ENCODE results near the gene MFAP3. TPM values are rescaled to one million over a fixed set of nuclear protein-coding genes. Genes with fewer than 3 reads are reported as not detected.

The MFAP3 gene
- total and polyA plus RNA-seq, 2 of the 13 experiments (the other 11 are each of a cell fraction or from before 2014, with no cell fraction given), result 12.1 to 28.3 TPM

GRCh38 chr5:154039458-154039829, 677 bp downstream of the MFAP3 start:
- Histone ChIP-seq H3K4me3 (replicated peaks in 1 of 3; ENCODE audit: insufficient read depth in 1 of 3, low read depth in 2 of 3, low read length in 3 of 3) (peak overlapping the region; percentile 80 to 96 (median 85)), H3K36me3 (replicated peaks in 1 of 2; ENCODE audit: control insufficient read depth in 1 of 2, insufficient read depth in 2 of 2, low read length in 2 of 2) (no peaks in the 10 kb centered on the region; a peak in 1 of 5 replicates), H3K79me2 (ENCODE audit: insufficient read depth, low read length) (peaks cover 19% of the 10 kb centered on the region), H4K20me1 (ENCODE audit: insufficient read depth, low read length) (no peaks in the 10 kb centered on the region), H2AFZ (ENCODE audit: low read length) (no peak overlapping the region), H3K9ac (ENCODE audit: insufficient read depth, low read depth, low read length) (peak overlapping the region; percentile 82), H3K4me2 (ENCODE audit: low read depth, low read length) (peak overlapping the region; percentile 79), H3K4me1 (ENCODE audit: insufficient read depth, low read length) (peaks cover 31% of the 10 kb centered on the region), H3K27ac (ENCODE audit: extremely low read length, insufficient read depth, low read length) (peak overlapping the region; percentile 82), H3K9me3 (ENCODE audit: low read length) (no peaks in the 10 kb centered on the region), H3K27me3 (ENCODE audit: control insufficient read depth in 1 of 2, insufficient read depth in 2 of 2, low read length in 2 of 2) (no peaks in the 10 kb centered on the region; a peak in 1 of 5 replicates)
- ATAC-seq (no peak), DNase-seq (ENCODE audit: low spot score) (no peak), FAIRE-seq (no peak)
- 4% methylated on average over 1 of the region's 1 CpG for WGBS (ENCODE audit: low lambda C conversion rate)
- CTCF ChIA-PET (ENCODE audit: low intra/inter-chr PET ratio, low total read pairs), result no interaction called here
- intact Hi-C loops (cut with micrococcal nuclease; ENCODE audit: unreplicated experiment) (no loop called here), in situ Hi-C loops (cut with HindIII; ENCODE audit: extremely low pct_ligation_motif_present, low pct_unique_long_range_greater_than_20kb) (no loop called here)
- POLR2A ChIA-PET, result interaction anchor here (0.7 to 1.8 kb wide), 10 partner anchors 8 to 819 kb away, joined by 3 to 11 read pairs (median 5); partner anchors contain the start of genes CNOT8 and GALNT10
- BruUV-seq (replicated peaks), result no TSS peak
- TF ChIP-seq ZHX1 (CRISPR knock-in tag; IDR thresholded peaks at IDR 0.05; ENCODE audit: low read depth), result no peak
- TF ChIP-seq, protein P1, sequence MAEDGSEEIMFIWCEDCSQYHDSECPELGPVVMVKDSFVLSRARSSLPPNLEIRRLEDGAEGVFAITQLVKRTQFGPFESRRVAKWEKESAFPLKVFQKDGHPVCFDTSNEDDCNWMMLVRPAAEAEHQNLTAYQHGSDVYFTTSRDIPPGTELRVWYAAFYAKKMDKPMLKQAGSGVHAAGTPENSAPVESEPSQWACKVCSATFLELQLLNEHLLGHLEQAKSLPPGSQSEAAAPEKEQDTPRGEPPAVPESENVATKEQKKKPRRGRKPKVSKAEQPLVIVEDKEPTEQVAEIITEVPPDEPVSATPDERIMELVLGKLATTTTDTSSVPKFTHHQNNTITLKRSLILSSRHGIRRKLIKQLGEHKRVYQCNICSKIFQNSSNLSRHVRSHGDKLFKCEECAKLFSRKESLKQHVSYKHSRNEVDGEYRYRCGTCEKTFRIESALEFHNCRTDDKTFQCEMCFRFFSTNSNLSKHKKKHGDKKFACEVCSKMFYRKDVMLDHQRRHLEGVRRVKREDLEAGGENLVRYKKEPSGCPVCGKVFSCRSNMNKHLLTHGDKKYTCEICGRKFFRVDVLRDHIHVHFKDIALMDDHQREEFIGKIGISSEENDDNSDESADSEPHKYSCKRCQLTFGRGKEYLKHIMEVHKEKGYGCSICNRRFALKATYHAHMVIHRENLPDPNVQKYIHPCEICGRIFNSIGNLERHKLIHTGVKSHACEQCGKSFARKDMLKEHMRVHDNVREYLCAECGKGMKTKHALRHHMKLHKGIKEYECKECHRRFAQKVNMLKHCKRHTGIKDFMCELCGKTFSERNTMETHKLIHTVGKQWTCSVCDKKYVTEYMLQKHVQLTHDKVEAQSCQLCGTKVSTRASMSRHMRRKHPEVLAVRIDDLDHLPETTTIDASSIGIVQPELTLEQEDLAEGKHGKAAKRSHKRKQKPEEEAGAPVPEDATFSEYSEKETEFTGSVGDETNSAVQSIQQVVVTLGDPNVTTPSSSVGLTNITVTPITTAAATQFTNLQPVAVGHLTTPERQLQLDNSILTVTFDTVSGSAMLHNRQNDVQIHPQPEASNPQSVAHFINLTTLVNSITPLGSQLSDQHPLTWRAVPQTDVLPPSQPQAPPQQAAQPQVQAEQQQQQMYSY (CRISPR knock-in tag; IDR thresholded peaks at IDR 0.05), result 0 out of 2 replicates have a peak, but pooled peaks have one; percentile 19
